Activated T-cell treated with anti-CD3 and anti-CD28 coated beads, Interleukin-2, amount 50 U/mL, for 24 hours (primary cell): ENCODE results near the gene PKHD1.
A peak's percentile ranks its signal among the peaks of the same experiment; 100 is the strongest.
"Not testable (repeated sequence)": the region's sequence is repeated elsewhere in the genome, so short reads cannot be mapped to it uniquely, and the experiment has no call there.

Experiments
- DNase-seq: peaks from one replicate; pipeline ENCODE4 v3.0.0-alpha.2; 2020
- H3K27ac Mint-ChIP-seq: 2 replicates; pipeline ENCODE4 v1.8.0; 2020; ENCODE audit warnings: mild to moderate bottlenecking, mixed read lengths
- H3K27me3 Mint-ChIP-seq: 2 replicates; pipeline ENCODE4 v1.8.0; 2020; ENCODE audit warnings: mixed read lengths
- H3K36me3 Mint-ChIP-seq: 2 replicates; pipeline ENCODE4 v1.8.0; 2020; ENCODE audit warnings: low read depth, mixed read lengths
- H3K4me1 Mint-ChIP-seq: 2 replicates; pipeline ENCODE4 v1.8.0; 2020; ENCODE audit warnings: low read depth, mixed read lengths
- H3K4me3 Mint-ChIP-seq: 2 replicates; pipeline ENCODE4 v1.8.0; 2020; ENCODE audit warnings: mild to moderate bottlenecking, moderate library complexity, mixed read lengths
- H3K9me3 Mint-ChIP-seq: 2 replicates; pipeline ENCODE4 v1.8.0; 2020; ENCODE audit warnings: mixed read lengths

PKHD1 gene

DNA sequence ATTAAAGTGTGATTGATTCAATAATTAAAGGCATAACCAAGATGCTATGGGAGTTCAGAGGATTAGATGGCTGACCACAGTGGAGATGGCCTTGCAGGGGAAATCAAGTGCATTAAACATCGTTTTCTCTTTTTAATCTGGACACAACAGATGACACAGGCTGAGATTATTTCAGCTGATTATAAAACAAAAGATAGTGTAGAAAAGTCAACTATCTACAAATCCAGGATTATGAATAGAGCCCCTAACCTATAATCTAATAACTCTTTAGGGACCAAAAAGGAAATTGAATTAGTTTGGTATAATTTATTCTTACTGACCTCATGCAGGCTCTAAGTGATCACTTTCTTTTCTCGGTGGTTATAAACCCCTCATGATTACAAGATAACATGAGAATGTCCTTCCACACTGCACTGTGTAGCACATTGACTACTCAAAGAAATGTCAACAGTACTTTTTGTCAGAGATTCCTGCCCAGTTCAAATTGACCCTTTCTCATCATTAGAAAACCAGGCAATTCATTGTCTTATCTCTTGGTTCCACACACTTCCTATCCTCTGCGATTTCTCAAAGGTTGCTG, 122.1 kb downstream of the PKHD1 start:
- Mint-ChIP-seq H3K36me3 (no peaks in the 10 kb centered on the region), H3K27me3 (peaks cover 3% of the 10 kb centered on the region), H3K27ac (no peak overlapping the region), H3K4me1 (no peaks in the 10 kb centered on the region), H3K9me3 (no peaks in the 10 kb centered on the region), H3K4me3 (no peak overlapping the region)
- DNase-seq, result no peak

DNA sequence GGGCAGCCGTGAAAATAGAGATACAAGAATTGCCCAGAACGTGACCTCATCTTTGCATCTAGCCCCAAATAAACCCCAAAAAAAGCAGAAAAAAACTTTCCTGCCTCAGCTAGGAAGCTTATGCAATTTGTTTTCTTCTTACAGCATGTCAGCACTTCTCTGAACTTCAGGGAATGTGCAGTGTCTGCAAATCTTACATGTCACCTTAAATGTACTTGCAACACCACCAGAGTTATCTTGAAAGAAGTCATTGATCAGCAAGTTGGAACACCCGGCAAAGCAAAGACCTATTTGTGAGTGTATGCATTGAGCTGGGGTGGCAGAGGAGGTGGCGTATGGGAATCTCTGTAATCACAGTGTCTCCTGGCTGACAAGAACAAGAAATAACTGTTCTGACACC, 123.4 kb downstream of the PKHD1 start:
- Mint-ChIP-seq H3K4me3 (no peak overlapping the region), H3K27me3 (peaks cover 9% of the 10 kb centered on the region), H3K4me1 (no peaks in the 10 kb centered on the region), H3K36me3 (no peaks in the 10 kb centered on the region), H3K27ac (no peak overlapping the region), H3K9me3 (no peaks in the 10 kb centered on the region)
- no peak for DNase-seq

- Mint-ChIP-seq H3K36me3 (no peaks in the 10 kb centered on the region), H3K4me3 (no peak overlapping the region), H3K27me3 (peaks cover 9% of the 10 kb centered on the region), H3K27ac (no peak overlapping the region), H3K9me3 (no peaks in the 10 kb centered on the region), H3K4me1 (no peaks in the 10 kb centered on the region)
- DNase-seq, result no peak
These were observed 125.1 kb downstream of the PKHD1 start for GRCh38 chr6:51962354-51962753.

DNA sequence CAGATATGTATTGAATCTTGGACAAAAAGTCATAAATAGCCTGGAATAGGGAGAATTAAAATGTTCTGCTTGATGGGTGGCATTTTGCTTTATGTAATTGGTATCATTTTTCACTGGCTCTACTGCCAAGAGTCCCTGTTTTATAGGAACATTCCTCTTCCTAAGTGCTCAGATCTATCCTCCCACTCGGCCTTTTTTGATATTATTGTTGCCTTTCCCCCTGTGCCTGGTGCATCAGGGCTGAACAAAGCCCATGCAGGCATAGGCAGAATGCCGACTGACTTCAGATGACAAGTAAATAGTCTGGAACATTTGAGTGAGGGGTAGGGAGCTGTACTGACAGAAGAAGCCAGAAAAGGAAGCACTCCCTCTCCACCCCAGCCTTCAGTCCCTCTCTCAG, 127.0 kb downstream of the PKHD1 start:
- no peak overlapping the region for H3K27ac Mint-ChIP-seq
- no peak for DNase-seq
- peaks cover 9% of the 10 kb centered on the region for H3K27me3 Mint-ChIP-seq
- no peaks in the 10 kb centered on the region for H3K9me3 Mint-ChIP-seq
- no peaks in the 10 kb centered on the region for H3K36me3 Mint-ChIP-seq
- H3K4me1 Mint-ChIP-seq, result no peaks in the 10 kb centered on the region
- no peak overlapping the region for H3K4me3 Mint-ChIP-seq

GRCh38 chr6:51959744-51960383, 127.5 kb downstream of the PKHD1 start:
- Mint-ChIP-seq H3K4me1 (no peaks in the 10 kb centered on the region), H3K27me3 (peaks cover 9% of the 10 kb centered on the region), H3K4me3 (no peak overlapping the region), H3K9me3 (no peaks in the 10 kb centered on the region), H3K27ac (no peak overlapping the region), H3K36me3 (no peaks in the 10 kb centered on the region)
- DNase-seq, result peak; percentile 34

DNA sequence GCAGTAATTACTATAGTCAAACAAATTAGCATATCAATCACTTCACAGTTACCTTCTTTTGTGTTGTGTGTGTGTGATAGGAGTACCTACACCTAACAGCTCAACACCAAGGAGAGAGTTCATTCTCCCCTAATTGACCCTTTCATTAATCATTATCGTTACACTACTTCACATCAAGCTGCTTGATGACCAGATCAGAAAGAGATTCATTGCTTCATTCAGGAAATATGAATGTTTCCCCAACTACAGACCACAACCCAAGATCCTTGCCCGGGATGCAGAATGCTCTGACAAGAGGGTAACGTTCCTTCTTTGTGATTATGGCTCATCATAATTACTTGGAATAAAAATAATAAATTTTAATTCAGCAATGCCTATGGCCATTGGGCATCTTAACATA, 132.7 kb downstream of the PKHD1 start:
- DNase-seq, result no peak
- Mint-ChIP-seq H3K4me3 (no peak overlapping the region), H3K4me1 (no peaks in the 10 kb centered on the region), H3K36me3 (no peaks in the 10 kb centered on the region), H3K27me3 (peaks cover 3% of the 10 kb centered on the region), H3K9me3 (no peaks in the 10 kb centered on the region), H3K27ac (no peak overlapping the region)

DNA sequence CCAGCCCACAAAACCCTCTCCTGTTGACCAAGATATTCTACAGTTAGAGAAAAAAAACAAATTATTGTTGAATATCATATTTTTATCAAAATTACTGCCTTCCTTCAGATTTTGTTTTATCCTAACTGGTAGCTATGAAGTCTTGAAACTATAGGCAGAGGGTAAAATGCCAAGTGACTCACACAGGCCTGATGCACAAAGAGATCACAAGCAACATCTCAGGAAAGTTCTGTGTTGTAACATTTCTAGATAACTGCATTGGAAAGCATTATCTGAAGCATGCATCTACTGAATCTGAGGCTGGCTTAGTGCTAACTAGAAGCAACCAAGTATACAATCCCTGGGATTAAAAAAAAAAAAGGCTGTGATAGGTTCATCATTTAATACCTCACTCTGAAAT, 134.2 kb downstream of the PKHD1 start:
- no peaks in the 10 kb centered on the region for H3K27me3 Mint-ChIP-seq
- no peak overlapping the region for H3K27ac Mint-ChIP-seq
- no peaks in the 10 kb centered on the region for H3K36me3 Mint-ChIP-seq
- DNase-seq, result no peak
- H3K4me3 Mint-ChIP-seq, result no peak overlapping the region
- no peaks in the 10 kb centered on the region for H3K9me3 Mint-ChIP-seq
- no peaks in the 10 kb centered on the region for H3K4me1 Mint-ChIP-seq

DNA sequence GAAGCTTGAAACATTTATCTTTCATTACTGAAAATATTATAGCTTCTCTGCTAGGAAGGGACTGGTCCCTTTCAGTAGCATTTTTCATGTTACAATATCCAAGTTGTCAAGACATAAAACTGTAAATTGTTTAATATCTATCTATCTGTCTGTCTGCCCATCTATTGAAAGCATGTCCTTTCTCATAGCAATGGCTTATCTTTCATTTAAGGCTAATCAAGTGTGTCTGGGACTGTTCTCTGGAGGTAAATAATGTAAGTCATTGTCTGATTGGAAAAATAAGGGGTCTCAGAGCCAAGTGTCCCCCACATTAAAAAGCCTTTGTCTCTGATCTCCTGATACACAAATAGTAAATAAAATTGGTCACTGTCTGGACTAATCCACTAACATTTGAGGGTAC, 135.5 kb downstream of the PKHD1 start:
- Mint-ChIP-seq H3K36me3 (no peaks in the 10 kb centered on the region), H3K9me3 (no peaks in the 10 kb centered on the region), H3K4me1 (no peaks in the 10 kb centered on the region), H3K27me3 (no peaks in the 10 kb centered on the region), H3K4me3 (no peak overlapping the region), H3K27ac (no peak overlapping the region)
- DNase-seq, result no peak

DNA sequence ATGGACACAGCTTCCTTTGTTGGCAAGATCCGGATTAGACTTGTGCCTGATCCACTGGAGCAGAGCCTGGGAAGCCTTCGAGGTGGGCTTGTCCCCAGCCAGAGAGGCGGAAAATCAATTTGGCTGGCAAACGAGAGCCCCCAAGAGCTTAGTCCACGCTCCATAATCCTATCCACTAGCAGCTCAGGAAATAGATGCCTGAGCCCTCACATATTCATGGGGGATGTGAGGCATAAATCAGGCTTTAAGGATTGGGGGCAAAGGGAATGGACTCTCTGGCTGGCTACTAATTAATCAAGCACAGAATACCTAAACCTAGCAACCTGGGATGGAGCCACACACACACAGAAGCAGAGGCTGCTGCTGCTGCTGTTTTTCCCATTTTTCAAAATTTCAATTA, 137.9 kb downstream of the PKHD1 start:
- H3K4me1 Mint-ChIP-seq, result no peaks in the 10 kb centered on the region
- no peaks in the 10 kb centered on the region for H3K27me3 Mint-ChIP-seq
- no peaks in the 10 kb centered on the region for H3K9me3 Mint-ChIP-seq
- no peak overlapping the region for H3K4me3 Mint-ChIP-seq
- no peaks in the 10 kb centered on the region for H3K36me3 Mint-ChIP-seq
- no peak overlapping the region for H3K27ac Mint-ChIP-seq
- DNase-seq, result no peak

DNA sequence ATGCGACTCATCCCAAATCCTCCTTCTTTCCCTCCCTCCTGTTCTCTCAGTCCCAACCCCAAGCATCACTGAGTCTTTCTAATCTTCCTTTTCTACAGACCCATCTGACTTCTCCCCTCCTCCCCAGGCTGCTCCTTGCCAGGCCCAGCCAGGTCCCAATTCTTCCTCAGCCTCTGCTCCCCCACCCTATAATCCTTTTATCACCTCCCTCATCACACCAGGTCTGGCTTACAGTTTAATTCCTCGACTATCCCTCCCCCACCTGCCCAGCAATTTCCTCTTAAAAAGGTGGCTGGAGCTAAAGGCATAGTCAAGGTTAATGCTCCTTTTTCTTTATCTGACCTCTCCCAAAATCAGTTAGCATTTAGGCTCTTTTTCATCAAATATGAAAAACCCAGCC, 147.7 kb downstream of the PKHD1 start:
- H3K27me3 Mint-ChIP-seq, H3K4me3 Mint-ChIP-seq, H3K4me1 Mint-ChIP-seq, H3K36me3 Mint-ChIP-seq, DNase-seq, H3K27ac Mint-ChIP-seq, H3K9me3 Mint-ChIP-seq: not testable (repeated sequence)

- Mint-ChIP-seq H3K4me1 (no peaks in the 10 kb centered on the region), H3K9me3 (no peaks in the 10 kb centered on the region), H3K36me3 (no peaks in the 10 kb centered on the region), H3K27ac (no peak overlapping the region), H3K4me3 (no peak overlapping the region), H3K27me3 (no peaks in the 10 kb centered on the region)
- no peak for DNase-seq
These were observed 150.7 kb downstream of the PKHD1 start for GRCh38 chr6:51936531-51937290.

GRCh38 chr6:51934098-51934497, 153.3 kb downstream of the PKHD1 start:
- no peaks in the 10 kb centered on the region for H3K36me3 Mint-ChIP-seq
- no peaks in the 10 kb centered on the region for H3K9me3 Mint-ChIP-seq
- no peak overlapping the region for H3K27ac Mint-ChIP-seq
- DNase-seq, result no peak
- H3K4me3 Mint-ChIP-seq, result no peak overlapping the region
- no peaks in the 10 kb centered on the region for H3K27me3 Mint-ChIP-seq
- no peaks in the 10 kb centered on the region for H3K4me1 Mint-ChIP-seq

DNA sequence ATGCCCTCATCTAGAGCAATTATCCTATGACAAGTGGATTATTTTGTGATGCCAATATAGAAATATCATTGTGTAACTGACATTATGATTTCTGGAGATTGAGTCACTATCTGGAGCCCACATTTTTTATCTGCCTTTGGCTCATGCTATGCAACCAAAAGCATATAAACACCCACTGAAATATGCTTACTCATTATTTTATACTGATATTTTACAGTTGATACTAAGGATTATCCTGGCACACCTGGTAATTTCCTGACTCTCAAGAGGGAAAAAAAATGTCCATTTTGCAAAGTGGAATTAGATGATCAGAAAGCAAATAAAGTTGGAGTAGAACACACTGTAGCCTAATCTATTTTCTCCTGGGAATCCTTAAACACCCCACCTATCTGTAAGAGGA, 154.5 kb downstream of the PKHD1 start:
- Mint-ChIP-seq H3K27me3 (no peaks in the 10 kb centered on the region), H3K9me3 (no peaks in the 10 kb centered on the region), H3K4me1 (no peaks in the 10 kb centered on the region), H3K4me3 (no peak overlapping the region), H3K27ac (no peak overlapping the region), H3K36me3 (no peaks in the 10 kb centered on the region)
- DNase-seq, result no peak

GRCh38 chr6:51930602-51931001, 156.8 kb downstream of the PKHD1 start:
- Mint-ChIP-seq H3K27me3 (no peaks in the 10 kb centered on the region), H3K27ac (no peak overlapping the region), H3K4me1 (no peaks in the 10 kb centered on the region), H3K4me3 (no peak overlapping the region), H3K36me3 (no peaks in the 10 kb centered on the region), H3K9me3 (no peaks in the 10 kb centered on the region)
- no peak for DNase-seq

- no peaks in the 10 kb centered on the region for H3K36me3 Mint-ChIP-seq
- DNase-seq, result no peak
- H3K27ac Mint-ChIP-seq, result no peak overlapping the region
- H3K4me1 Mint-ChIP-seq, result no peaks in the 10 kb centered on the region
- H3K4me3 Mint-ChIP-seq, result no peak overlapping the region
- no peaks in the 10 kb centered on the region for H3K9me3 Mint-ChIP-seq
- no peaks in the 10 kb centered on the region for H3K27me3 Mint-ChIP-seq
These were observed 157.4 kb downstream of the PKHD1 start for GRCh38 chr6:51929934-51930574.
